Activated CD4-positive, alpha-beta T cell treated with anti-CD3 and anti-CD28 coated beads, Interleukin-2, amount 50 U/mL, for 4 hours (primary cell): ENCODE data around the gene PPFIBP2.

ENCODE experiments used
- DNase-seq, 2 experiments: peaks; one replicate each; pipeline ENCODE4 v3.0.0-alpha.2; 2020

The PPFIBP2 gene

DNA sequence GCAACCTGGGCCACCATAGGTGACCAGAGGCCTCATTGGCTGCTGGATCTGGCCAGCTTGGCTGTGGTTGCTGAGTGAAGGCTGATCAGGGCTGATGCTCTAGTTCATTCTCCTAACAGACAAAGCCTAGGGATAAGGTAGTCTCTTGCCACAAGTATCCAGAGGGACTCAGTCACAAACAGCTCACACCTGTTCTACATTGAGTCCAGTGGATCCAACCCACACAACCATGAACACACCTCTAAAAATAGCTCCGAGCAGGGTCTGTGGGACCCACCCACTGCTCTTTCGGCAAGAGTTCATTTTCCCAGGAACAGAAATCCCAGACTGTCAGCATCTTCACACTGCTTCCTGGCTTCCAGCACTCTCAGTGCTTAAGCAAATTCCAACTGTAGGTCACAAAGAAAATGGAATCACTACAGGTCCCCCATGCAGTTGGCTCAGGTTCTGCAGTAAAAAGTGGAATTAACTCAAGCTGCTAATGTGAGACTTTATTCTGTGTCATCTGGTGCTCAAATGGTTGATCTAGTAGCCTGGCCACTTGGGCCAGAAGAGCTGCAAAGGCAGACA is 67.3 kb downstream of the PPFIBP2 start:
- no peak for DNase-seq

DNA sequence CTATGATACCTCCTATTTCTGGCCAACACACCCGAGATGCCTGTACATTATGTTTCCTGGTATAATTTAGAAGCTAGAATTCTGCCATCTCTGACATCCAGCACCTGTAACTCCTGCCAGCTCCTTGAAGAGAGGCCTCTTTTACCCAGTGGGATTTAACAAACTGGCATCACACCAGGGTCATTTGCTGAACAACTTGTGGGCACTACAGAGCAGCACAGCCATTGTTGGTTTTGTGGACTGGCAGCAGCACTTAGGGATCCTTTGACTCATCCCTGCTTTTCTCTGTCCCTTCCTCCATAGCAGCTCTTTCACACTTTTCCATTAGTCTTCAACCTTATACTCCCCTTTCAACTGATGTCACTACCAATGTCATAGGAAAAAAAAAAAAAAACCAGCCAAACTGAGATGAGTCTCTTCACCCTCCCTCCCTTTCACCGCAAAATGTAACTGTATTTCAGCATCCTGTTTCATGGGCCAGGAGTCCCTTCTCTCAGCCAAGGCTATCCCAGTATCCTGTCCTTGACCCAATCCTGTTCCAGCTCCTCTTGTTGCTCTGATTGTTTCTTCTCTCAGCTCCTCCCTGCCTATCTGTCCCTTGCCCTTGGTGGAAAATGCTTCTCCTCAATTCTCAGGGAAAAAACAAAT is 68.7 kb downstream of the PPFIBP2 start:
- DNase-seq: no peak

- DNase-seq: no peak
Observed at GRCh38 chr11:7583248-7583647, 69.4 kb downstream of the PPFIBP2 start.

- no peak for DNase-seq
Observed at GRCh38 chr11:7584910-7585309, 71.1 kb downstream of the PPFIBP2 start.

DNA sequence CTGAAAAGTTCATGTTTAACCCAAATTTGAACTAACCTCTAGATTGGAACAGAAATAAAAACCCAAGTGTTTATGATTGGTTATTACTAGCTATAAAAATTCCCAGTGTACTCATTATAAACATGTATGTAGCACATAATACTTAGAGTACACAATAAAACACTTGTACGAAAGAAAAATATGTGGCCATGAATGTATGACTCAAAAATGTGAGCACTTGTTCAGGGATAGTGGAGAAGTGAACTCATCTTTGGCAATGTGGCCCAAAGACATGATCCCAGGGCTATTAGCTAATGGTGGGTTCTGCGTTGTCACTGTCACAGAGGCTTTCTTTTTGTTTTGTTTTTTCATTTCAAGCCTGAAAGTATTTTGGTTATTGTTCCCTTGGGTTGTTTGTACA is 72.0 kb downstream of the PPFIBP2 start:
- DNase-seq: no peak

- no peak for DNase-seq
Observed at GRCh38 chr11:7586376-7586775, 72.6 kb downstream of the PPFIBP2 start.

DNA sequence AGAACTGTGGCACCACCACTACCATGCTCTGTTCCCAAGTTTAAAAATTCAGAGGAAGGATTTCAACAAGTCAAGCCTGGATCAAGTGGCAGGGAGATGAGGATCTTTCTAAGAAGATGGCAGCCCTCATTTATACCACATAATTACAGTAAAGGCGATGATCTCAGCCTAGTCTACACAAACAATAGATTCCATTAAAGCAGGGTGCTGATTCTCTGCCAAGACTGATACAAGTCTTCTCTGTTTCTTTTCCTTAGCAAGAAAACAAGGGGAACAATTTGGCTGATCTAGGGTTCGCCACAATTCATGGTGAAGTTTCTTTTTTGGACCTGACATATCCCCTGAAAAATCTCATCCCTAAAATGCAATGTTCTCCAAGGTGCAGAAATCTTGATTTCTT is 73.9 kb downstream of the PPFIBP2 start:
- DNase-seq: no peak

- DNase-seq: no peak
Observed at GRCh38 chr11:7589861-7590260, 76.1 kb downstream of the PPFIBP2 start.

DNA sequence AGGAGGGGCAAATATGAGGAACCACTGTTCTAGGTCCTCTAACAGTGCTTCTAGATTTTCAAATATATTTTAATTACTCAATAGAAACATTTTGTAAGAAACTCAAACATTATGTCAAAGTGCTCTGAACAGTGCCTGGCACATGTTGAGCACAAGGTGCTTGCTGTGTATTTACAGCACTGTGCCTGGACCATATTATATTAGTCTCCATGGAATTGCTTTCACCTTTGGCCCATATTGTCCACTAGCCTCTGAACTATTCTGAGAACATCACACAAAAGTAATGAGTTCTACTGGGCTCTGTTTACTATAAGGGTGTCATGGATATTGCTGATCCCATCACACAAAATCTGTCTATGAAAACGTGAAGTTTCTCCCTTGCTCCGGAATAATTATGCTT is 76.7 kb downstream of the PPFIBP2 start:
- no peak for DNase-seq

GRCh38 chr11:7591107-7591894 is 77.5 kb downstream of the PPFIBP2 start:
- no peak for DNase-seq

DNA sequence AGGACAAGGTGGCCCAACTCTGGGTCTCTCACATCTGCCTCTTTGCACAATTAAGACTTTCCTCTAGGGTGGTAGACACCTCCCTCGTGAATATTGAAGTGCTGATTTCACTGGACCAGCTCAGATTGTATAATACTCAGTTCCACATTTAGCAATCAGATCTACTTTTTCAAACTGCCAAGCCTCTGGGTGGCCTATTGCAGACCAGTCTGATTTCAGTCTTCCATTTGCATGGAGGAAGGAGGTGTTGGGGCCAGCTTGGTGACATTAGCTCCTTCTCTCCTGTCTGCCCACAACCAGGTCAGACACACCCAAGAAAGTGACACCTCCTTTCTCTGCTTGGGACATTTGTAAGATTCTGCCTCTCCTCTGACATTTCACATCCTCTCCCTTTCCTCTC is 78.2 kb downstream of the PPFIBP2 start:
- no peak for DNase-seq

- DNase-seq: no peak
Observed at GRCh38 chr11:7592711-7593110, 78.9 kb downstream of the PPFIBP2 start.

- DNase-seq: no peak
Observed at GRCh38 chr11:7593481-7593880, 79.7 kb downstream of the PPFIBP2 start.

DNA sequence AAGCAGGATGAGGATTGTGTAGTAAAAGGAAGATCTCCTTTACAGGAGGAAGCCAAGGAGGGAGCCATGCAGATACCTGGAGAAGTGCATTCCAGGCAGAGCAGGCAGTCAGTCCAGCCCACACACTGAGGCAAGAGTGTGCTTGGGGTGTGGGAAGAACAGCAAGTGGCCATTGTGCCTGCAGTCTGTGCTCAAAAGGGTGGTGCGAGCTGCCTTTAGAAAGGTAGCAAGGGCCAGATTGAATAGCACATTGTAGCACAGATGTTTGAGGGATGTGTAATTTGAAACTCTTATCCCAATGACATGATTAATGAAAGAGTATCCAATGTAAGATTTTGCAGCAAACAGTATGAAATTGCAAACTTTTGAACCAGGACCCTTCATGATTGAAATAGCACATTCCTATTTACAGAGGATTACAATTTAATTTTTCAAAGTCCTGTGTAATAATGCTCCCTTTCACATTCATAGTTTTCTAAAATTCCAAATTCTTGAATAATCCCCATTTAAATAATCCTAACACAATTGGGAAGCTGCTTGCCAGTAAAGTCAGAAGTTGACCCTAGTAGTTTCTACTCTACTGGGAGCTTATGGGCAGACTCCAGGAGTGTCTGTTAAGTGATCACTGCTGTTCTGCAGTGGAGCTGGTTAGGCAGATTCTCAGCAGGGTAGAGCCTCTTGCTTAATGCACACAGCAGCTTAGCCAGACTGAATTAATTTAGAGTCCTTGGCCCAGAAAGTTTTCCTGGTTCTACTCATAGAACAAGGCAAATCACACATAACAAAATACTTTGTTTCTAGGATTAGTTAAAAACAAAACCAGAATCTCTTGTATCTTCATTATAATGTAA is 81.4 kb downstream of the PPFIBP2 start:
- DNase-seq: no peak

DNA sequence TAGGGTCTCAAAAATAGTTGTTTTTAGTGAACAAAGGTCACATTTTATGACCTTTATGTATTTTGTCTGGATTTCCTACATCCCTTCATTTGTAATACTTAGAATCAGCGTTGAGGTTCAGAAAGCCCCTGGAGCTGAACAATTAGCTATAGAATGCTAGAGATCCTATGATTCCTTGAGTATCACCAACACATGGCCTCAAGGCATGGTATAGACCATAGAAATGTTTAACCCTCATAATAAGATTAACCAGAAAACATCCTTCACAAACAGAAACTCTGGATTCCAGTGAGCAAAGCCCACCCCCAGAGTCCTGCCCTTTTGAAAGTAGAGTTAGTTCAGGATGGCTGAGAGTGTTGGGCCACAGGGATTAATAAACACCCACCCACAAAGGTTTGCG is 82.2 kb downstream of the PPFIBP2 start:
- DNase-seq: no peak

DNA sequence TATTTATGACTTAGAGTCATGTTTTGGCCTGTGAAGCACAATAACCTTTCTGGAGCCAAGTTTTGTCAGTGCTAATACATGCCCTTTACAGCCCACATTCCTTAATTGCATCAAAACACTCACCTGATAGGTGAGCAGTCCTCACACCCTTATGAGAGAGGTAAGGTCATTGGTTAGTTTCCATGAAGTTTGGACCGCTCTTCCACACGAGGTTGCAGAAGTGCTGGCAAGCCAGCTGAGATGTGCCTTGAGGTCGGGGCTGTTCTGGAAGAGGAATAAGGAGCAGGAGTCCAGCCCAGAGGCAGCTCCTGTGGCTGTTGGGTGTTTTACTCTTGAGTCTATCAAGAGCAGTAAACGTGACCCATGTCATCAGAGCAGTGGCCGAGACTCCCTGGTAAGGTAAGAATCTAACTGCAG is 83.2 kb downstream of the PPFIBP2 start:
- no peak for DNase-seq

DNA sequence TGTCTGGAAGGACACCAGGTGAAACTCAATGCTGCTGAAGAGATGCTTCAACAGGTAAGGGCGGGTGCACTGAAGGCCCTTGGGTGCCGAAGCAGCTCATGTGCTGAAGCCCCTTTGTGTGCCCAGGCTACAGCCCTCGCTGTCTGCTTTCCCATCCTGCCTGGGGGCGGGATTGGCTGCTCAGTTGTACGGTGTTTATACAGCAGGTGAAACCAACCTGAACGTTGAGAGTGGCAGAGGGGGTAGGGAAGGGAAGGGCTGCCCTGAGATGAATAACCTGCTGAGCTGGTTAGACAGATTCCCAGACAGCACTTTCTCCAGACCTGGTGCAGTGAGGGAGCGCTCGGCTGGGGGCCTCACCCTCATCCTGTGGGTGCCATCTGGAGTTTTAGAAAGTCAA is 83.8 kb downstream of the PPFIBP2 start:
- no peak for DNase-seq

GRCh38 chr11:7599209-7599608 is 85.4 kb downstream of the PPFIBP2 start:
- no peak for DNase-seq

DNA sequence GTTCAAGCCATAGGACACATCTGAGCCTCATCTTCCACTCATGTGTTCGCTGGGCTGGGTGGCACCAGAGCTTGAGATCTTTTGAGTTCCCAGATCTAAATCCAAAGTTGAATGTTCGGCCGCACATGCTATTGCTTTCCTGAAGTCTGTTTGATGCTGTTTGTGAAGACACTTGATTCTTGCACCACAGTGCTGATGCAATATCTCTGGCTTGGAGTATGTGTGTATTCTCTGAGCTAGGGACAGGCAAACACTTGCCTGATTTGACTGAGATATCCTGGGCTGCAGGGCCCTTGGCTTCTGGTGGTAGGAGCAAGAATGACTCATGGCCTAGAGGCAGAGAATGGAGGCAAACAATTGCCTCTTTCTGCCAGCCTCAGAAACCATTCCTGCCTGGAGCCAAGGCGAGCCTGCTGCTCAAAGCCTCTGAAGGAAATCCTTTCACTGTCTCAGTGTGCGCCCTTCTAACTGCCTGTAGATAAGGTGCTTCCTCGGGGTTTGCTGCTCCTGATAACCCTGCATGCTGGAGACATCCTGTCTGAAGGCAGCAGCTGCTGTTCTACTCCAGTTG is 86.5 kb downstream of the PPFIBP2 start:
- no peak for DNase-seq

GRCh38 chr11:7603031-7603781 is 89.4 kb downstream of the PPFIBP2 start:
- no peak for DNase-seq

DNA sequence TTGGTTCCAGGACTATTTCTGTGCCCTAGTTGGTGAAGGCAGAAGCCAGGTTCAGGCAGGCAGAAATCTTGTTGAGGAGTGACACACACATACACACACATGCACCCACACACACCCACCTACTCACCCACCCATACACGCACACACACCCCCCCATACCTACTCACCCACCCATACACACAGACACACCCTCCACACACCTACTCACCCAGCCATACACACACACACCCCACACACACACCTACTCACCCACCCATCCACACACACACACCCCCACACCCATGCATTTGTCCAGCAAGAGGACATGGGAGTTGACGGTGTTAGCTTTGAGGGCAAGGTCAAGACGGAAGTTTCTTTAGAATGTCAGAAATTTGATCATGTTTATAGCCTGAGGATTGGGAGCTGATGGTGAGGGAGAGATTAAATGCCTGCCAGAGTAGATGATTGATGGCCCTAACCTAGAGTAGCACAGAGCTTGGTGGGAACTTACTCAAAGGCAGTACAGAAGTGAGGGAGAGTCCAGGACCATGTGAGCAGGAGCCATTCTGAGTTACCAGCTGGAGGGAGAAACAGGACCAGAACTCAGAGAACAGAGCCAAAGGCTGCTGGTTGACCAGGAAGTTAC is 90.6 kb downstream of the PPFIBP2 start:
- no peak for DNase-seq
